Neuronal stem cell (in vitro differentiated cells): Measurements from ENCODE around the gene KRTCAP2.
"Not testable (repeated sequence)": the region's sequence is repeated elsewhere in the genome, so short reads cannot be mapped to it uniquely, and the experiment has no call there.

ENCODE experiments used
- DNase-seq: peaks from one replicate; pipeline ENCODE4 v3.0.0-alpha.2; 2013; ENCODE audit warnings: low spot score
- H2AFZ ChIP-seq: one replicate; pipeline ENCODE4 v1.6.1; 2013; ENCODE audit warnings: mild to moderate bottlenecking, low read length, inconsistent platforms
- H2AK5ac ChIP-seq: 2 replicates; pipeline ENCODE4 v1.6.1; 2013; ENCODE audit warnings: low read depth, mild to moderate bottlenecking, inconsistent platforms, low read length, moderate library complexity, mixed read lengths
- H2BK120ac ChIP-seq: 2 replicates; pipeline ENCODE4 v1.6.1; 2013; ENCODE audit warnings: low read depth, mild to moderate bottlenecking, inconsistent platforms, low read length, moderate library complexity, mixed read lengths
- H2BK12ac ChIP-seq: one replicate; pipeline ENCODE4 v1.6.1; 2013; ENCODE audit warnings: low read length, inconsistent platforms
- H2BK15ac ChIP-seq: 2 replicates; pipeline ENCODE4 v1.6.1; 2013; ENCODE audit warnings: mild to moderate bottlenecking, low read length, inconsistent platforms, mixed read lengths
- H2BK5ac ChIP-seq: one replicate; pipeline ENCODE4 v1.6.1; 2013; ENCODE audit warnings: inconsistent platforms, mild to moderate bottlenecking, low read length, moderate library complexity
- H3K14ac ChIP-seq: one replicate; pipeline ENCODE4 v1.6.1; 2013; ENCODE audit warnings: low read length, inconsistent platforms
- H3K18ac ChIP-seq: 2 replicates; pipeline ENCODE4 v1.6.1; 2013; ENCODE audit warnings: low read length, inconsistent platforms
- H3K23ac ChIP-seq: 2 replicates; pipeline ENCODE4 v1.6.1; 2013; ENCODE audit warnings: low read depth, mild to moderate bottlenecking, mixed read lengths, low read length, inconsistent platforms; ENCODE audit not compliant: poor library complexity
- H3K27ac ChIP-seq: replicated peaks from 3 replicates; pipeline ENCODE4 v1.5.1; 2013; ENCODE audit warnings: low read length, inconsistent platforms
- H3K27me3 ChIP-seq, 3 experiments: 2 replicates each; pipeline ENCODE4 v1.6.1; 2013; ENCODE audit warnings: low read length in 3 of 3, mild to moderate bottlenecking in 2 of 3, inconsistent platforms in 1 of 3, low read depth in 1 of 3, mixed read lengths in 1 of 3, moderate library complexity in 1 of 3; ENCODE audit not compliant: control insufficient read depth in 3 of 3, insufficient read depth in 3 of 3
- H3K36me3 ChIP-seq, 2 donors: replicated peaks in 1 of 2; 2 replicates each; pipeline ENCODE4 v1.6.1; 2013; ENCODE audit warnings: low read length in 2 of 2; ENCODE audit not compliant: control insufficient read depth in 2 of 2, insufficient read depth in 2 of 2
- H3K4ac ChIP-seq: 2 replicates; pipeline ENCODE4 v1.6.1; 2013; ENCODE audit warnings: inconsistent platforms, mild to moderate bottlenecking, low read length, moderate library complexity
- H3K4me1 ChIP-seq, 2 donors: 1 replicate in 1 of 2; 2 replicates in 1 of 2; pipeline ENCODE4 v1.6.1; 2013; ENCODE audit warnings: low read length in 2 of 2, low read depth in 1 of 2; ENCODE audit not compliant: control insufficient read depth in 2 of 2, insufficient read depth in 1 of 2
- H3K4me2 ChIP-seq: one replicate; pipeline ENCODE4 v1.6.1; 2013; ENCODE audit warnings: mild to moderate bottlenecking, low read length, inconsistent platforms; ENCODE audit not compliant: insufficient read depth, poor library complexity, severe bottlenecking
- H3K4me3 ChIP-seq, 2 donors: 2 replicates each; pipeline ENCODE4 v1.5.1; 2013; ENCODE audit warnings: low read length in 2 of 2, mild to moderate bottlenecking in 2 of 2, inconsistent platforms in 1 of 2, moderate library complexity in 1 of 2
- H3K79me1 ChIP-seq: one replicate; pipeline ENCODE4 v1.6.1; 2013; ENCODE audit warnings: low read depth, mild to moderate bottlenecking, inconsistent platforms, low read length, moderate library complexity
- H3K9ac ChIP-seq: one replicate; pipeline ENCODE4 v1.6.1; 2013; ENCODE audit warnings: mild to moderate bottlenecking, low read depth, low read length, inconsistent platforms; ENCODE audit not compliant: poor library complexity
- H3K9me3 ChIP-seq, 2 donors: replicated peaks in 1 of 2; 2 replicates each; pipeline versions ENCODE3 to v1.6.1; 2013; ENCODE audit warnings: low read length in 2 of 2, mild to moderate bottlenecking in 2 of 2, inconsistent platforms in 1 of 2, low read depth in 1 of 2, mixed read lengths in 1 of 2, moderate library complexity in 1 of 2; ENCODE audit not compliant: control insufficient read depth in 2 of 2, insufficient read depth in 1 of 2
- H4K8ac ChIP-seq: one replicate; pipeline ENCODE4 v1.6.1; 2013; ENCODE audit warnings: low read depth, mild to moderate bottlenecking, inconsistent platforms, low read length, moderate library complexity
- H4K91ac ChIP-seq: one replicate; pipeline ENCODE4 v1.6.1; 2013; ENCODE audit warnings: low read length, low read depth, mild to moderate bottlenecking, inconsistent platforms; ENCODE audit not compliant: poor library complexity
- WGBS, 2 donors: extraction: QIAGEN DNeasy Blood & Tissue Kit; methylation state at CpG; one replicate each; pipeline ENCODE4 v1.1.7; 2013; ENCODE audit warnings: missing lambda C conversion rate in 2 of 2, mixed read lengths in 1 of 2; ENCODE audit not compliant: insufficient read length in 2 of 2, insufficient replicate concordance in 1 of 2; ENCODE audit errors: extremely low coverage in 2 of 2; 5-methylcytosine and 5-hydroxymethylcytosine counted together

Gene KRTCAP2

GRCh38 chr1:155218854-155219591 is 45.9 kb upstream of the KRTCAP2 start:
- peak overlapping the region; percentile 21 for H3K4me2 ChIP-seq
- H3K4me1 ChIP-seq, result peaks cover 0 to 1% of the 10 kb centered on the region in 2 donors
- H3K27ac ChIP-seq, result no peak overlapping the region
- H3K4me3 ChIP-seq, result no peak overlapping the region
- WGBS, 2 donors, result no CpG with 5 or more reads among the region's 7 CpGs
- no peaks in the 10 kb centered on the region for H3K27me3 ChIP-seq
- no peak overlapping the region for H2BK120ac ChIP-seq
- H4K91ac ChIP-seq, result no peak overlapping the region
- no peak overlapping the region for H4K8ac ChIP-seq
- H3K79me1 ChIP-seq, result no peaks in the 10 kb centered on the region
- H3K23ac ChIP-seq, result no peak overlapping the region
- no peak overlapping the region for H3K14ac ChIP-seq
- no peak overlapping the region for H2AK5ac ChIP-seq
- H2BK15ac ChIP-seq, result no peak overlapping the region
- H3K18ac ChIP-seq, result no peak overlapping the region
- no peak overlapping the region for H3K9ac ChIP-seq
- no peak for DNase-seq
- H2BK5ac ChIP-seq, result no peak overlapping the region
- peaks cover 4 to 46% of the 10 kb centered on the region in 2 donors for H3K36me3 ChIP-seq
- H2AFZ ChIP-seq, result peak overlapping the region; percentile 46
- no peak overlapping the region for H2BK12ac ChIP-seq
- no peaks in the 10 kb centered on the region for H3K9me3 ChIP-seq
- no peak overlapping the region for H3K4ac ChIP-seq

GRCh38 chr1:155214702-155215101 is 41.6 kb upstream of the KRTCAP2 start:
- H2BK12ac ChIP-seq, H2AFZ ChIP-seq, H4K91ac ChIP-seq, H3K4me2 ChIP-seq, H3K9me3 ChIP-seq, H3K9ac ChIP-seq, H3K4ac ChIP-seq, H2BK120ac ChIP-seq, H3K18ac ChIP-seq, H3K79me1 ChIP-seq, H3K27ac ChIP-seq, H4K8ac ChIP-seq, H2BK15ac ChIP-seq, H3K4me1 ChIP-seq, H3K14ac ChIP-seq, H2AK5ac ChIP-seq, H3K4me3 ChIP-seq, H3K27me3 ChIP-seq, DNase-seq, H2BK5ac ChIP-seq, H3K23ac ChIP-seq: not testable (repeated sequence)
- WGBS, 2 donors, result no CpG with 5 or more reads among the region's 10 CpGs
- H3K36me3 ChIP-seq, result peaks cover 4 to 42% of the 10 kb centered on the region in 2 donors

- H2BK15ac ChIP-seq, H3K27me3 ChIP-seq, H3K4me2 ChIP-seq, H2AFZ ChIP-seq, H3K14ac ChIP-seq, H2BK12ac ChIP-seq, H3K27ac ChIP-seq, H4K8ac ChIP-seq, H3K9me3 ChIP-seq, H2BK5ac ChIP-seq, H3K9ac ChIP-seq, H3K23ac ChIP-seq, H3K4ac ChIP-seq, H3K79me1 ChIP-seq, H3K4me3 ChIP-seq, H2BK120ac ChIP-seq, H2AK5ac ChIP-seq, H3K18ac ChIP-seq, DNase-seq, H4K91ac ChIP-seq: not testable (repeated sequence)
- H3K4me1 ChIP-seq, result peaks cover 8 to 13% of the 10 kb centered on the region in 2 donors
- WGBS, 2 donors, result no CpG with 5 or more reads among the region's 7 CpGs
- peaks cover 4 to 33% of the 10 kb centered on the region in 2 donors for H3K36me3 ChIP-seq
These were observed 38.9 kb upstream of the KRTCAP2 start for GRCh38 chr1:155212051-155212440.

- H3K18ac ChIP-seq, H3K4me2 ChIP-seq, H3K27me3 ChIP-seq, H3K4ac ChIP-seq, H2AFZ ChIP-seq, H3K4me3 ChIP-seq, H2BK15ac ChIP-seq, H2AK5ac ChIP-seq, H3K27ac ChIP-seq, H4K91ac ChIP-seq, H3K14ac ChIP-seq, H2BK5ac ChIP-seq, H3K9ac ChIP-seq, H2BK120ac ChIP-seq, H3K9me3 ChIP-seq, H3K23ac ChIP-seq, DNase-seq, H3K79me1 ChIP-seq, H2BK12ac ChIP-seq, H4K8ac ChIP-seq: not testable (repeated sequence)
- H3K36me3 ChIP-seq, result peaks cover 4 to 30% of the 10 kb centered on the region in 2 donors
- peaks cover 11 to 13% of the 10 kb centered on the region in 2 donors for H3K4me1 ChIP-seq
- no CpG with 5 or more reads among the region's 13 CpGs for WGBS, 2 donors
These were observed 38.4 kb upstream of the KRTCAP2 start for GRCh38 chr1:155211381-155212050.
